GM18909 (cell line): ENCODE measurements around the gene EPC2.
A peak's percentile ranks its signal among the peaks of the same experiment; 100 is the strongest.

Experiments used
- ATAC-seq: cut with Tn5 transposase; IDR thresholded peaks from one replicate; pipeline ENCODE4 v1.9.1; 2021; ENCODE audit warnings: mild to moderate bottlenecking; ENCODE audit not compliant: unreplicated experiment, poor library complexity

The EPC2 gene

GRCh38 chr2:148794558-148794957 lies 150.0 kb downstream of the EPC2 start:
- no peak for ATAC-seq

- no peak for ATAC-seq
Observed at GRCh38 chr2:148796735-148797512, 152.4 kb downstream of the EPC2 start.

- no peak for ATAC-seq
Observed at GRCh38 chr2:148802448-148803220, 158.1 kb downstream of the EPC2 start.

- ATAC-seq, result no peak
Observed at GRCh38 chr2:148810081-148810480, 165.5 kb downstream of the EPC2 start.

GRCh38 chr2:148812306-148812705 lies 167.8 kb downstream of the EPC2 start:
- ATAC-seq, result no peak

- ATAC-seq, result peak; percentile 99
Observed at GRCh38 chr2:148813603-148814065, 169.1 kb downstream of the EPC2 start.

GRCh38 chr2:148814143-148814859 lies 169.8 kb downstream of the EPC2 start:
- peak; percentile 9 for ATAC-seq

- no peak for ATAC-seq
Observed at GRCh38 chr2:148814860-148815419, 170.4 kb downstream of the EPC2 start.

- no peak for ATAC-seq
Observed at GRCh38 chr2:148816176-148816575, 171.6 kb downstream of the EPC2 start.

- ATAC-seq, result no peak
Observed at GRCh38 chr2:148817210-148817708, 172.7 kb downstream of the EPC2 start.

GRCh38 chr2:148819019-148819585 lies 174.6 kb downstream of the EPC2 start:
- no peak for ATAC-seq

GRCh38 chr2:148824190-148824589 lies 179.6 kb downstream of the EPC2 start:
- ATAC-seq, result no peak

- no peak for ATAC-seq
Observed at GRCh38 chr2:148826791-148827190, 182.2 kb downstream of the EPC2 start.

GRCh38 chr2:148828941-148829340 lies 184.4 kb downstream of the EPC2 start:
- ATAC-seq, result no peak

GRCh38 chr2:148829618-148830017 lies 185.1 kb downstream of the EPC2 start:
- no peak for ATAC-seq

GRCh38 chr2:148832637-148833036 lies 188.1 kb downstream of the EPC2 start:
- ATAC-seq, result no peak
